ENCODE measurements around the gene FGB.
"Not testable (repeated sequence)": the region's sequence is repeated elsewhere in the genome, so short reads cannot be mapped to it uniquely, and the experiment has no call there.

FGB gene

GRCh38 chr4:154597281-154597680 lies 34.5 kb downstream of the FGB start:
- not testable (repeated sequence) for DNase-seq (ENCODE audit: low spot score)

- DNase-seq (ENCODE audit: low spot score) = no peak
These were observed 35.3 kb downstream of the FGB start for GRCh38 chr4:154597798-154598774.

DNA sequence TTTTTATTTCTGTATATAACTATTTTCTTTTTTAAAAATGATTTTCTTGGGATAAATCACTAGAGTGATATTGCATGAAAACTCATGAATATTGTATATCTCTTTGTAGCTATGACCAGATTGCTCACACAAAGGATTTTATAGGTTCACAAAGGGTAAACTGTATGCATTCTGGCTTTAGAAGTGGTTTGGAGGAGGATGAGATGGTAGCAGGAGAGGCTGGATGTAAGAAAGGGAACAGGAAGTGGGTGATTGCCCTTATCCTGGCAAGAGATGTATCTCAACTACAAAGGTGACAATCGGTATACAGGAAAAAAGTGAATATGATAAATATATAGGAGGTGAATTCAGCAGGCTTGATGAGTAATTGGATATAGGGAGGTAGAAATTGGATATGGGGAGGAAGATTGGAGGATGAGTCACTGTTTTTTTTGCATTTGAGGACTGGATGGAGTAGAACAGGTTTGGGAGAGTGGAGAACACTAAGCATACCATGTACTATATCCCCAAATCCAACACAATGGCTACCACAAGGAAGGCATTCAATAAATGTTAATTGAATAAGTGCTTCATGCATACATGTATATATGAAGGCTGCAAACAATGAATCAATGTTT lies 39.7 kb downstream of the FGB start:
- peak; percentile 36 for DNase-seq (ENCODE audit: low spot score)

DNA sequence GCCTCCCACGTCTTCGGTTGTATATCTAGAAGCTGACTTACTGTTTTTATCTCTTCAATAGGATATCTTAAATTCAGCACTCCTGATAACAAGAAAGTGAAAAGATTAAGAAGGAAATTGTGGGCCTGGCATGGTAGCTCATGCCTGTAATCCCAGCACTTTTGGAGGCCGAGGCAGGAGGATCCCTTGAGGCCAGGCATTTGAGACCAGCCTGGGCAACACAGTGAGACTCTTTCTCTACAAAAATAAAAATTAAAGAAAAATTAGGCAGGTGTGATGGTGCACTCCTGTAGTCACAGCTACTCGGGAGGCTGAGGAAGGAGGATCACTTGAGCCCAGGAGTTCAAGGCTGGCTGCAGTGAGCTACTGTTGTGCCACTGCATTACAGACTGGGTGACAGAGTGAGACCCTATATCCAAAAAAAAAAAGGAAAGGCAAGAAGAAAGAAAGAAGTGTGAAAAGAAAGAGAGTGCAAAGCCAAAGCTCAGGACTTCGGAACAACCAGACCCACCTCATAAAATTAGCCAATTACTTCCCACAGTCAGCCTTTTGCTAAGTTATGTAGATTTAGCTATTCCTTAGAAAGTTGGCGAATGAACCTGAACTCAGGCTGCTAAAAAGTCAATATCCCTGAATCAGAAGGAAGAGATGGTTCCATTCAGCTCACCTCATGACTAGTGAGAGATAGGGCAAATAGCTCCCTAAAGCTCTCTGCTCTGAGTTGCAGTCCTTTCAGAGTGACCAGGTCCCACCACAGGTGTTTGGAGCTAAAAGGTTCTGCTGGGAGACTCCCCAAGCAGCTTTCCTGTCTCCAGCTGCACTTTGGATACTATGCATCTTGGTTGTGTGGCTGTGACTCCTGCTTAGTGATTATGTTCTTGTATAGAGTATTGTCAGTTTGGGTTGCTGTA lies 40.5 kb downstream of the FGB start:
- DNase-seq (ENCODE audit: low spot score) = no peak

- DNase-seq (ENCODE audit: low spot score) = no peak
These were observed 41.9 kb downstream of the FGB start for GRCh38 chr4:154604696-154605200.

- DNase-seq (ENCODE audit: low spot score) = no peak
These were observed 44.2 kb downstream of the FGB start for GRCh38 chr4:154606728-154607723.

DNA sequence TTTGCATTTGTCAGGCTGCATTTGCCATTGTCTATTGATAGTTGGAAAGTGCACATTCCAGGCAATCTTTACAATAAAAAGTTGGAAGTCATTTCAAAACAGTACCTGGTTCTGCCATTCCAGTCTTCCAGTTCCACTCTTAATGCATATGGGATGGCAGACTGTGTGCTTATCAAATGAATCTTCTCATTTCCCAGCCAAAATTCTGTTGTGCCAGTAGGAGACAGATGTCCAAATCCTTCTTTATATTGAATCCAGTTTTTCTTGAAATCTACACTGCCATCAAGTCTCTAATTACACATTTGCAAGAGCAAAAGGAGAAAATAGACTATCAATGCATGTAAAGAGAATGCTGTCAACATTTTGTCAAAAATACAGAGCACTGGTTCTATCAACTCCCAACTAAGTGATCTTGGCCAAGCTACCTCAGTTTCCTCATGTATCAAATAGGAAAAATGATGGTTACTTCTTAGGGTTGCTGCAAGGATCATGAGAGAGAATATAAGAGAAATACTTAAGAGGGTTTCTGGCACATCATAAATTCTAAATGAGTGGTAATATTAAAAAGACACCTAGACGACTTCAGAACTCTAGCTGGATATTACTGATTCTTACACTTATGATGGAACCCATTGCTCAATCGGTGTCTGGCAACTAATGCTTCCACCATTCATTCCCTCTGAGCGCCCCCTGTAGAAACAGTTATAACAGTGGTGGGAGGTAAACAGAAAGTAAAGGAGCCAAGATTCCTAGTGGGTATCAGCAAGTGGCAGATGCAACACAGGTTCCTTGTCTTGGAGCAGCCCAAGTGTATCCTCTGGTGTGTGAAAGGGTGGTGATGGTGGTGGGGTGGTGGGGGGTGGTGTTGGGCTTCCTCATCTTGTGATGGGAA lies 45.8 kb downstream of the FGB start:
- DNase-seq (ENCODE audit: low spot score) = no peak

GRCh38 chr4:154609532-154609931 lies 46.7 kb downstream of the FGB start:
- DNase-seq (ENCODE audit: low spot score) = no peak

DNA sequence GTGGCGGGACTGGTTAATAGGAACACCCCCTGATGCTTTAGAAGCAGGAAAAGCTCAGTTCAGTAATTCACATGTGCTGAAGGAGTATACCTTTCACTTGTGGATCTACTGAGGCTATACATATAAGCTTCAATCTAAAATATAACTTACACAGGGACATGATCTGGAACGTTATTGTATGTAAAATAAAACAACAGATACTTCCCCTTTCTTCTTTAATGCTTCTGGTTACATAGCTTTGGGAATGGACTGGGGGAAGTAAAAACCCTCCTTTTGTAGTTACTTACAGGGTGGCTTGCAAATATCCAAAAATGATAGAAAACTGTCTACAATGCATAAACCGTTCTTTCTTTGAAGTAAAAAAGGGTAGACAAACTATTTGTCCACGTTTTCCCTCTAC lies 47.8 kb downstream of the FGB start:
- no peak for DNase-seq (ENCODE audit: low spot score)

DNA sequence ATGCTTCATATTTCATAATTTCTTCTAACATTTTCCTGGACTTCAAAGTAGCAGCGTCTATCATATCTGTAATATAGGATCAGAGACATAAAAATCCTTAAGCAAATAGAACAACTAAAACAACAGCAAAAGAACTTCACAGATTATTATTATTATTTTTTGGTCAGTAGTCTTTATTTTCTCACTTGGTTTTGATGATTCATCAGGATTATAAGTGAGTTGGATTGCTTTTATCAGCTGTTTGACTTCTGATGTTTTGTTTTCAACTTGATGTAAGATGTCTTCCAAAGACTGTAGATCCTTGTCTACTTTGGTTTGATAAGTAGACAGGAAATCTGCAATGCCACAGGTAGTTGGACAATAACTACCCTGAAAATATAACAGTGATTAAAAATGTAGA lies 49.0 kb downstream of the FGB start:
- no peak for DNase-seq (ENCODE audit: low spot score)

- no peak for DNase-seq (ENCODE audit: low spot score)
These were observed 49.9 kb downstream of the FGB start, which contains the start of gene FGG for GRCh38 chr4:154612472-154613414. TSS of gene FGG (minus strand) at chr4:154612656. CDS start at chr4:154612609, 47 bp downstream.

- no peak for DNase-seq (ENCODE audit: low spot score)
These were observed 51.5 kb downstream of the FGB start for GRCh38 chr4:154614306-154614705.

DNA sequence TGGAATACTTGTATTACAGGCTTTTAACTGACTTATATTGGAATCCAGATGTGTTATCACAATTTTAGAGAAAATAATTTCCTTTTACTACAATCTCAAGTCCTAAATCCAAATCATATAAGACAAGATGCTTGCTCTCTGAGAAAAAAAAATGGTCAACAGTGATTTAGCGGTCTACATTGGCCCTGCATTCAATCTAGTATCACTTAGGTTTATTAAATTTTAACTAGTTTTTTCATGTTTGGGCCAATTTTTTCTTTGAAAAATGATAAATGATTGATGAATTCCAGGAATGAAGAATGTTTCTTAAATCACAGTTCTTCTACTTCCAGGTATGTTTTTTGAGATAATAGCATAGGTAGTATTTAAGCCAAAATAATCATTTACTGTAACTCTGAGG lies 52.4 kb downstream of the FGB start:
- DNase-seq (ENCODE audit: low spot score) = no peak

DNA sequence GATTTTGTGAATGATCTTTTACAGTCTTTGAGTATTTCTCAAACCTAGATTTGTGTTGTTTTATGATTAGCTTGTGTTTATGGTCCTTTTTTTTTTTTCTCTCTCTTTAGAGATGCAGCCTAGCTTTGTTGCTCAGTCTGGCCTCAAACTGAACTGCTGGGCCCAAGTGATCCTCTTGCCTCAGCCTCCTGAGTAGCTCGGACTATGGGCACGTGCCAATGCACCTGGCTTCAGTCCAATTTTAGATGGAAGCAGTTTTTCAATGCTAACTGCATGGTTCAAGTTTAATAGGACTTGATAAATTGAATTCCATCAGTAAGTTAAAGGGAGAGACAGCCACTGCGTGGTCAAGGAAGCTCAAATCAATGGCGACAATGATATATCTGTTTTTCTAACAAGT lies 53.5 kb downstream of the FGB start:
- no peak for DNase-seq (ENCODE audit: low spot score)

DNA sequence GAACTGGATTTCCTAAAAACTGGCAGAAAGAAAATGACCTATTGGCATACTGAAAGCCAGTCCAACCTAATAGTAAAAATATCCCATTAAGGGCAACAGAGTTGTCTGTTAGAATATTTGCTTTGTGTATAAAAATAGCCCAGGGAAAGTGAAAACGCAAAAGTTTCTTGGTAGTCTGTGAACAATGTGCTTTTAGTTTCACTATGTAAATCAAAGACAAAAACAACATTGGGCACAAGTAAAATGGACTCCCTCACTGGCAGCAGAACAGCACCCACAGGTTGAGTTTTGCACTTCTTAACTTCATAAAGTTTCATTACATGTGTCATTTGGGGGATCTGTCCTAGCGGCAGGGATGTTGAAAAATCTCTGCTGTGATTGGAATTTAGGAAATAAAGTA lies 53.9 kb downstream of the FGB start:
- no peak for DNase-seq (ENCODE audit: low spot score)

GRCh38 chr4:154617820-154618317 lies 55.1 kb downstream of the FGB start:
- DNase-seq (ENCODE audit: low spot score) = no peak

DNA sequence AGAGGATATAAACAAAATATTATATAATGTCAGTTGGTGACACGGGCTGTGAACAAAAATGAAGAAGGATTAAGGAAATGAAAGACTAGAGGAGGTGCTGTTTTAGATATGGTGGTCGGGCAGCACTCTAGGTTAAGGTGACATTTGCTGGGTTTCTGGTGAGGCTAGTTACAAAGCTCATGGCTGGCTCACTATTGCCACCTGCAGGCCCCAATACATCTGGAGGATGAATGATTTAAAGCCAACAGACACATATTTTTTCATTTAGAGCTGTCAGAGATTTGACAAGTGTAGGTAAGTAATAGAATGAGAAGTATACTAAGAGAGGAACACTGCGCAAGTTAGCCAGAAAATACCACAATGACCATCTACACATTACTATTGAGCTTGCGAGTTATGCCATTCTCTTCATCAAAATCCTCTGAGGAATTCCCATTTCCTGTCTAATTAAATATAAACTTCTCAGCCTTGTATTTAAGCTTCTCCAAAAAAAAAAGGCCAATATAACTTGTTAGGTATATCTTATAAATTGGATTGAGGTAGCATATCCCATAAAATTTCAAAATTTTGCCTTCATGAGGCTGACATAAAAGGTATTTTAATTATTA lies 56.0 kb downstream of the FGB start:
- peak; percentile 49 for DNase-seq (ENCODE audit: low spot score)

GRCh38 chr4:154620111-154620510 lies 57.3 kb downstream of the FGB start:
- DNase-seq (ENCODE audit: low spot score) = no peak

Measured in SW480 (cell line).